ENCODE data around the gene ALKBH8.

Gene ALKBH8

DNA sequence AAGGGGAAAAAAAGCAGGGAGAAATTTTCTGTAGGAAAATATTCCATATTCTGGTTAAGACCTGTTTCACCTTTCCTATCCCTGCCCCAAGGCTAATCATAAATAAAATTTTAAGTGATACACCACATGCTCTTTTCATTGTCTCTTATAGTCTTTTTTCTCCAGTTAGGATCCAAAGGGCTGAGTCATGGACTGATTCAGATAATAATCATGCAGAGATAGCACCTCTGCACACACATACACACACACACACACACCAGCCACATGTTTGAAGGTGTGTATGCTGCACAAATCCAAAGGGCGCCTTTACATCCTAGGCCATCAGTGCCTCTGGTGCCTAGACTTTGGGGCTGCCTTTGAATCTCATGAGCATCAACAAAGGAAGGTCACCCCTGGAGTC is 72.4 kb downstream of the ALKBH8 start:
- TF ChIP-seq, protein P1, sequence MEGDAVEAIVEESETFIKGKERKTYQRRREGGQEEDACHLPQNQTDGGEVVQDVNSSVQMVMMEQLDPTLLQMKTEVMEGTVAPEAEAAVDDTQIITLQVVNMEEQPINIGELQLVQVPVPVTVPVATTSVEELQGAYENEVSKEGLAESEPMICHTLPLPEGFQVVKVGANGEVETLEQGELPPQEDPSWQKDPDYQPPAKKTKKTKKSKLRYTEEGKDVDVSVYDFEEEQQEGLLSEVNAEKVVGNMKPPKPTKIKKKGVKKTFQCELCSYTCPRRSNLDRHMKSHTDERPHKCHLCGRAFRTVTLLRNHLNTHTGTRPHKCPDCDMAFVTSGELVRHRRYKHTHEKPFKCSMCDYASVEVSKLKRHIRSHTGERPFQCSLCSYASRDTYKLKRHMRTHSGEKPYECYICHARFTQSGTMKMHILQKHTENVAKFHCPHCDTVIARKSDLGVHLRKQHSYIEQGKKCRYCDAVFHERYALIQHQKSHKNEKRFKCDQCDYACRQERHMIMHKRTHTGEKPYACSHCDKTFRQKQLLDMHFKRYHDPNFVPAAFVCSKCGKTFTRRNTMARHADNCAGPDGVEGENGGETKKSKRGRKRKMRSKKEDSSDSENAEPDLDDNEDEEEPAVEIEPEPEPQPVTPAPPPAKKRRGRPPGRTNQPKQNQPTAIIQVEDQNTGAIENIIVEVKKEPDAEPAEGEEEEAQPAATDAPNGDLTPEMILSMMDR (IDR thresholded peaks at IDR 0.05; ENCODE audit: low read length) = no peak
- no peak for TF ChIP-seq EZH2 (IDR thresholded peaks at IDR 0.05; ENCODE audit: borderline replicate concordance, low read length)
- no peak overlapping the region for H3K4me3 ChIP-seq (ENCODE audit: low read depth, low read length, poor library complexity, severe bottlenecking)
- H3K4me1 ChIP-seq (ENCODE audit: insufficient read depth, low read length, severe bottlenecking) = no peaks in the 10 kb centered on the region
- H3K79me2 ChIP-seq (ENCODE audit: insufficient read depth, low read length) = no peaks in the 10 kb centered on the region
- no peaks in the 10 kb centered on the region for H3K36me3 ChIP-seq (ENCODE audit: insufficient read depth, low read length)
- no peaks in the 10 kb centered on the region for H3K9me3 ChIP-seq (ENCODE audit: low read length)
- H2AFZ ChIP-seq (ENCODE audit: low read length) = no peak overlapping the region
- no peaks in the 10 kb centered on the region for H4K20me1 ChIP-seq (ENCODE audit: insufficient read depth, low read length)
- H3K9me2 ChIP-seq (ENCODE audit: low read depth, low read length) = no peaks in the 10 kb centered on the region
- H3K27ac ChIP-seq (ENCODE audit: low read depth, low read length, poor library complexity, severe bottlenecking) = no peak overlapping the region
- no peak overlapping the region for H3K4me2 ChIP-seq (ENCODE audit: low read length)
- no peak overlapping the region for H3K9ac ChIP-seq (ENCODE audit: low read length)
- no peaks in the 10 kb centered on the region for H3F3A ChIP-seq (ENCODE audit: insufficient read depth, low read length)
- H3K27me3 ChIP-seq (ENCODE audit: insufficient read depth, low read length) = no peaks in the 10 kb centered on the region

DNA sequence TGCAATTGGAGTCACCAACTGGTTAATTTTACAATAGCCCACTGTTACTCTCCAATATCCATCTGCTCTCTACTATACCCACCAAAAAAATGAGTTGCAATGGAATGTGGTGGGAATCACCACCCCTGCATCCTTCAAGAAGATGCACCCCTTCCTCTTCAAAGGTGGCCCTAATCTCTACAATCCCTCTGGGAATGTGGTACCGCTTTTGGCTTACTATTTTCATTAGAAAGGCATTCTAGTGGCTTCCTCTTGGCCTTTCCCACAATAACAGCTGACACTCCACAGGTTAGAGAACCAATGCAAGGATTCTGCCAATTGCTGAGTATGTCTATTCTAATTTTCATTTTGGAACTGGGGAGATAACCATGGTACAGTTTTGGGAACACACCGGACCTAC is 74.7 kb downstream of the ALKBH8 start:
- Histone ChIP-seq H3K9me2 (ENCODE audit: low read depth, low read length) (no peaks in the 10 kb centered on the region), H3K4me2 (ENCODE audit: low read length) (no peak overlapping the region), H3K27ac (ENCODE audit: low read depth, low read length, poor library complexity, severe bottlenecking) (no peak overlapping the region), H3K4me3 (ENCODE audit: low read depth, low read length, poor library complexity, severe bottlenecking) (no peak overlapping the region), H3K36me3 (ENCODE audit: insufficient read depth, low read length) (no peaks in the 10 kb centered on the region), H2AFZ (ENCODE audit: low read length) (no peak overlapping the region), H3F3A (ENCODE audit: insufficient read depth, low read length) (no peaks in the 10 kb centered on the region), H3K9ac (ENCODE audit: low read length) (no peak overlapping the region), H3K79me2 (ENCODE audit: insufficient read depth, low read length) (no peaks in the 10 kb centered on the region), H3K4me1 (ENCODE audit: insufficient read depth, low read length, severe bottlenecking) (no peaks in the 10 kb centered on the region), H3K27me3 (ENCODE audit: insufficient read depth, low read length) (0 out of 2 replicates have a peak, but pooled peaks cover 3% of the 10 kb centered on the region), H3K9me3 (ENCODE audit: low read length) (no peaks in the 10 kb centered on the region), H4K20me1 (ENCODE audit: insufficient read depth, low read length) (no peaks in the 10 kb centered on the region)
- TF ChIP-seq, protein P1 (IDR thresholded peaks at IDR 0.05; ENCODE audit: low read length) = no peak
- TF ChIP-seq EZH2 (IDR thresholded peaks at IDR 0.05; ENCODE audit: borderline replicate concordance, low read length) = no peak

DNA sequence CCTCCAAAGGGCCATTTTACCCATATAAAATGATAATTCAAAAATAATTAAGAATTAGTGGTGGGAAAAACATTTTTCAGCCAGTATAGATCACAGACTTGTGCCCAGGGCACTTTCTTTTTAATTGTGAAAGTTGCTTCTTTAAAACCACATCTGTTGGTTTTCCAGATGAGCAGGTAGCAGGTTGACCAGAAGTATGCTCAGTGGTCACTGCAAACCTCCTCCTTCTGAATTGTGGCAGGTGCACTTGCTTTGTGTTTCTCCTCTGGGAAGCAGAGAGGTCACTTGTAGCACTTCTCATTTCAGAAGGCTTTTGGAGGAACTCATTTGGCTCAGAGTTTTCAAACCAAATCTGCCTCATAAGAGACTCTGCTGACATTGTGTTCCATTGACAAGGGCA is 83.3 kb downstream of the ALKBH8 start:
- no peaks in the 10 kb centered on the region for H4K20me1 ChIP-seq (ENCODE audit: insufficient read depth, low read length)
- H3K27ac ChIP-seq (ENCODE audit: low read depth, low read length, poor library complexity, severe bottlenecking) = no peak overlapping the region
- H3K9ac ChIP-seq (ENCODE audit: low read length) = no peak overlapping the region
- no peaks in the 10 kb centered on the region for H3F3A ChIP-seq (ENCODE audit: insufficient read depth, low read length)
- no peaks in the 10 kb centered on the region for H3K9me3 ChIP-seq (ENCODE audit: low read length)
- no peaks in the 10 kb centered on the region for H3K9me2 ChIP-seq (ENCODE audit: low read depth, low read length)
- no peaks in the 10 kb centered on the region for H3K79me2 ChIP-seq (ENCODE audit: insufficient read depth, low read length)
- TF ChIP-seq EZH2 (IDR thresholded peaks at IDR 0.05; ENCODE audit: borderline replicate concordance, low read length) = no peak
- TF ChIP-seq, protein P1 (IDR thresholded peaks at IDR 0.05; ENCODE audit: low read length) = no peak
- no peak overlapping the region for H3K4me3 ChIP-seq (ENCODE audit: low read depth, low read length, poor library complexity, severe bottlenecking)
- H3K4me2 ChIP-seq (ENCODE audit: low read length) = no peak overlapping the region
- no peak overlapping the region for H2AFZ ChIP-seq (ENCODE audit: low read length)
- H3K27me3 ChIP-seq (ENCODE audit: insufficient read depth, low read length) = no peaks in the 10 kb centered on the region
- no peaks in the 10 kb centered on the region for H3K36me3 ChIP-seq (ENCODE audit: insufficient read depth, low read length)
- H3K4me1 ChIP-seq (ENCODE audit: insufficient read depth, low read length, severe bottlenecking) = no peaks in the 10 kb centered on the region
